Lower leg skin (tissue), 4 donors: ENCODE measurements around the gene SMIM30. TPM values are rescaled to one million over a fixed set of nuclear protein-coding genes. Genes with fewer than 3 reads are reported as not detected.

Source experiments
- DNase-seq, 2 donors: peaks; one replicate each; pipeline ENCODE4 v3.0.0-alpha.2; 2019; ENCODE audit warnings: low spot score in 2 of 2
- H3K4me3 ChIP-seq: fragments of 200-600 bp; sonication (generic); 2 replicates; pipeline ENCODE4 v1.5.1; 2017; ENCODE audit warnings: mild to moderate bottlenecking, low read depth; ENCODE audit not compliant: poor library complexity, severe bottlenecking
- POLR2A ChIP-seq, 2 donors: fragments of 450-650 bp; IDR thresholded peaks; one replicate each; pipeline ENCODE4 v1.6.1; 2016 to 2017; ENCODE audit warnings: antibody characterized with exemption in 2 of 2, mild to moderate bottlenecking in 1 of 2, moderate library complexity in 1 of 2
- WGBS, 2 donors: methylation state at CpG; one replicate each; pipeline ENCODE4 v1.1.5; 2018; 5-methylcytosine and 5-hydroxymethylcytosine counted together
- intact Hi-C: fragments of 100-400 bp; cut with DNase I; formaldehyde crosslinking; loops from one replicate; pipeline ENCODE4 v1.15.0; 2023; ENCODE audit warnings: low total_unique reads
- total RNA-seq, 4 donors: library from RNA; depleted of rRNA; stranded (reverse); fragments of >200 nt; gene quantifications; one replicate each; pipeline ENCODE4 v1.1.0, GENCODE V29; 2016
- TF ChIP-seq, protein P1 (sequence below), 3 donors: fragments of 450-650 bp; IDR thresholded peaks; one replicate each; pipeline ENCODE4 v1.5.1; 2016; ENCODE audit warnings: antibody characterized with exemption in 3 of 3, mild to moderate bottlenecking in 3 of 3, moderate library complexity in 2 of 3

The SMIM30 gene
- total RNA-seq, 4 donors from 2014 or later: 9.1 to 25.6 (median 19.0) TPM

- DNase-seq: no peak
- H3K4me3 ChIP-seq: no peak overlapping the region
- WGBS, 2 donors: 35 to 56% methylated on average over 2 of the region's 2 CpGs
- TF ChIP-seq POLR2A (IDR thresholded peaks at IDR 0.05): no peak
- TF ChIP-seq, protein P1, sequence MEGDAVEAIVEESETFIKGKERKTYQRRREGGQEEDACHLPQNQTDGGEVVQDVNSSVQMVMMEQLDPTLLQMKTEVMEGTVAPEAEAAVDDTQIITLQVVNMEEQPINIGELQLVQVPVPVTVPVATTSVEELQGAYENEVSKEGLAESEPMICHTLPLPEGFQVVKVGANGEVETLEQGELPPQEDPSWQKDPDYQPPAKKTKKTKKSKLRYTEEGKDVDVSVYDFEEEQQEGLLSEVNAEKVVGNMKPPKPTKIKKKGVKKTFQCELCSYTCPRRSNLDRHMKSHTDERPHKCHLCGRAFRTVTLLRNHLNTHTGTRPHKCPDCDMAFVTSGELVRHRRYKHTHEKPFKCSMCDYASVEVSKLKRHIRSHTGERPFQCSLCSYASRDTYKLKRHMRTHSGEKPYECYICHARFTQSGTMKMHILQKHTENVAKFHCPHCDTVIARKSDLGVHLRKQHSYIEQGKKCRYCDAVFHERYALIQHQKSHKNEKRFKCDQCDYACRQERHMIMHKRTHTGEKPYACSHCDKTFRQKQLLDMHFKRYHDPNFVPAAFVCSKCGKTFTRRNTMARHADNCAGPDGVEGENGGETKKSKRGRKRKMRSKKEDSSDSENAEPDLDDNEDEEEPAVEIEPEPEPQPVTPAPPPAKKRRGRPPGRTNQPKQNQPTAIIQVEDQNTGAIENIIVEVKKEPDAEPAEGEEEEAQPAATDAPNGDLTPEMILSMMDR (IDR thresholded peaks at IDR 0.05): no peak
- intact Hi-C loops: no loop called here
These were observed 40.0 kb downstream of the SMIM30 start for GRCh38 chr7:113078331-113078730.

DNA sequence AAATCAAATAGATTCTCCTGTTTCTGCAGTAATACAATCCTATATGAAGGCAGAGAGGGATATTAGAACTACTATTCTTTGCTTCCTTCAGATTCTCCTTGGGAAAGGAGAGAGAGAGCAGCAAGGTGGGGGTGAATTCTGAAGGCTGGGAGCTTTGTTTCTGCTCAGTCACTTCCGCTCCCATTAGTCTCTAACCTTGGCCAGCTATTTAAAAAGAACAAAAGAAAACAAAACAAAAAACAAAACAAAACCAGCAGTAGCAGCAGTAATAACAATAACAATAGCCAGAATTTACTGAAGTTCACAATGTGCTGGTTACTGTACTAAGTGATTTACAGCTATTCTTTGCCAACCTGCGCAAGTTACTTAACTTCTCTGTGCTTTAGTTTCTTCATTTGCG, 41.7 kb downstream of the SMIM30 start:
- WGBS, 2 donors: 79 to 84% methylated on average over 3 of the region's 3 CpGs
- H3K4me3 ChIP-seq: no peak overlapping the region
- DNase-seq: no peak
- TF ChIP-seq, protein P1 (IDR thresholded peaks at IDR 0.05): no peak
- TF ChIP-seq POLR2A (IDR thresholded peaks at IDR 0.05): no peak
- intact Hi-C loops: no loop called here

- TF ChIP-seq, protein P1 (IDR thresholded peaks at IDR 0.05): no peak
- TF ChIP-seq POLR2A (IDR thresholded peaks at IDR 0.05): no peak
- no peak for DNase-seq
- WGBS, 2 donors: 16 to 28% methylated on average over 1 of the region's 1 CpG
These were observed 46.9 kb downstream of the SMIM30 start for GRCh38 chr7:113071465-113071864.

More at GRCh38 chr7:113071465-113071864, 46.9 kb downstream of the SMIM30 start:
- intact Hi-C loops: no loop called here
- no peak overlapping the region for H3K4me3 ChIP-seq

Other genes starting within 250 kb of the SMIM30 start
- gene GPR85, start 31.7 kb downstream of the SMIM30 start, total RNA-seq: under 1 TPM in 2 of 4 donors, not detected in 2; 0.16 to 0.17 TPM